Measurements from ENCODE around the gene LIMCH1.
"Not testable (repeated sequence)": the region's sequence is repeated elsewhere in the genome, so short reads cannot be mapped to it uniquely, and the experiment has no call there.

The LIMCH1 gene

GRCh38 chr4:41611881-41612871 is 74.2 kb downstream of the LIMCH1 start:
- no peak for DNase-seq (ENCODE audit: low spot score)

DNA sequence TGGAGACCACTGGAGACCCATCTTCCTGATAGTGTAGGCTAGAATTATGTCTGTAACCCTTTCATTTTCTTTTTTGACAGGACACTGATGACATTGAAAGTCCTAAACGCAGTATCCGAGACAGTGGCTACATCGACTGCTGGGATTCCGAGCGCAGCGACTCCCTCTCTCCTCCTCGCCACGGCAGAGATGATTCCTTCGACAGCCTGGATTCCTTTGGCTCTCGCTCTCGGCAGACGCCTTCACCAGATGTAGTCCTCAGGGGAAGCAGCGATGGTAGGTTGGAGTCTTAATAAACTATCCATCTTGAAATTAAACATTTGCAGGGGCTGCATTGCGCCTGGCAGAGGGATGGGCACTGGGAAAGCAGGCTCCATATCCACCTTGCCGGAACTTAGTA is 75.4 kb downstream of the LIMCH1 start:
- DNase-seq (ENCODE audit: low spot score), result no peak

GRCh38 chr4:41613821-41614220 is 75.9 kb downstream of the LIMCH1 start:
- no peak for DNase-seq (ENCODE audit: low spot score)

DNA sequence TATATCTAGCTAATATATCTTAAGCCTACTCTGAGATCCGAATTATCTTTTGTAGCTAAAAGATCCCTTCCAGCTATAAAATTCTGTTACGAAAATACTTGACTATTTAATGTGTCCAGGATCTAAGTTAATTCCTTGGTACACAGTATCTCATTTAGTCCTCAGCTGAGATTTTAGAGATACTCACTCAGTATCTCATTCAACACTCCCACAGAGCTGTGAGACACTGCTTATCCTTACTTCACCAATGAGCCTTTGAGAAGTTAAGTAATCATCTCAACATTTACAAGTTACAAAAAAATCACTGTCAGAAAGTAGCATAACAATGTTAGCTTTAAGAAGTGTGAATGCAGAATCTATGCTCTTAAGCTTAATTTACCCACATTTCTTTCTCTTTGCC is 76.6 kb downstream of the LIMCH1 start:
- no peak for DNase-seq (ENCODE audit: low spot score)

GRCh38 chr4:41619161-41619560 is 81.2 kb downstream of the LIMCH1 start:
- DNase-seq (ENCODE audit: low spot score), result no peak

GRCh38 chr4:41620594-41621256 is 82.8 kb downstream of the LIMCH1 start:
- DNase-seq (ENCODE audit: low spot score), result no peak

- DNase-seq (ENCODE audit: low spot score), result no peak
Measured at GRCh38 chr4:41622787-41623186, 84.8 kb downstream of the LIMCH1 start.

- DNase-seq (ENCODE audit: low spot score), result no peak
Measured at GRCh38 chr4:41624765-41625164, 86.8 kb downstream of the LIMCH1 start.

DNA sequence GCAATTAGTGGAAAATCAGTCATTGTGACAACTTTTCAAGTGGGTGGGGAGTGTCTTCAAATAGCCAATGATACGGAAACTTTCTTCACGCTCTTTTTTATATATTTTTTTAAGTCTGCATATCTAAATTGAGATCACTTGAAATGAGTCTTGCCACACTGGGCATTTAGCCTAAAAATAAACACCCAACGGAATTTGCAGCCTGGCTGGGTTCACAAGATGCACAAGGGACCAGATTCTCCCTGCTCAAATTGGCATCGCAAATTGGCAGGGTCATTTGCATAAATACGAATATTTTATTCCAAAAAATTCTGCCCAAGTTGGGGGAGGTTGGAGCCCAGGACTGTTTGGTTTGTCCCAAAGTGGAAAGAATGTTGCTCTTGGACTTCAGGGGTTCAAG is 87.6 kb downstream of the LIMCH1 start:
- no peak for DNase-seq (ENCODE audit: low spot score)

DNA sequence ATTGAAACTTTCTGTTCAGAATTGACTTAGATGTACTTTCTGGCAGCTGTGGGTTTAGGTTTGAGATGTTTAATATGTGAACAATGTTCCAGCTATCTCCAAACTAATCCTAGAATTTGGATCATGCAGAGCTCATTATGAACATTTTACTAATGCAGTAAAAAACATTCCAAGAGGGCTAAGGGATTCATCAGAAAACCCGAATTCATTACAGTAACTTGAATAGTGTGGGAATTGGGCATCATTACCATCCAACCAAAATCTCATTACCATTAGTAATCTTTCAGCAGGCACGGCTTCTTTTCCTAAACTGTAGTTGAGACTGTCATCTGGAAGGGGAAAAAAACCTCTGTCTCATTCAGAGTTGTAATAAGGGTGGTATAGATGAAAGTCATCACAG is 91.0 kb downstream of the LIMCH1 start:
- DNase-seq (ENCODE audit: low spot score), result no peak

DNA sequence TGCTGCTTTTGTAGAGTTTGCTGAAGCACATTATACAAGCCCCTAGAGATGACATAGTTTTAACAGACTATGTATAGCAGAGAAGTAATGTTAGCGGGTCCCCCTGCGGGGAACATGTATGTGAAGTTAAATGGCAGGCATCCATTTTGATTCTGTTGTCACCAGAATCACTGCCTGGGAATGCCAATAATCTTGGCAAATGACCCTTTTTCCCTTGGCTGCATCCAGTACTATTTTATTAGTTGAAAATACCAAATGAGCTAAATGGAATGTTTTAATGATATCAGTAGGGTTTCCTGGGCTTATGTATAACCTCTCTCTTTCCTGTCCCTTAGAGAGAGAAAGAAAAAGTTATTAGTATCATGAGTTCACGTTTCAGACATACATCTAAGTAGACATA is 93.6 kb downstream of the LIMCH1 start:
- DNase-seq (ENCODE audit: low spot score), result no peak

GRCh38 chr4:41632481-41633073 is 94.6 kb downstream of the LIMCH1 start:
- DNase-seq (ENCODE audit: low spot score), result no peak

DNA sequence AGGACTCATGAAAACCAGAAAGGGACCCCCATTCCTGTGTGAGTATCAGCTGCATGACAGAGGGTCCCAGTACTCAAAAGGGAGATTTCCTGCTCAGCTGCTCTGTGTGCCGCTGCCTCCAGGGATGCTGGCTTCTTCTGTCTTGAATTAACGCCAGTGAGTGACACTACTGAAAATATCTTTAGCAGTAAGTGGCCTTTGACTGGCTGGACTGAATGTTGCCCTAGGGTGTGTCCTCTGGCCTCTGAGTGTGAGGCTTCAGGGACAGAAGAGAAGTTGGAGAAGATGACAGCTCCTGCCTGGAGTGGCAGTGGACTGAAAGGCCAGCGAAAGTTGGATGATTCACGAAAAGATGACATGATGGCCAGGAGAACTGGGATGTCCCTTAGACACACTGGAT is 95.4 kb downstream of the LIMCH1 start:
- no peak for DNase-seq (ENCODE audit: low spot score)

- DNase-seq (ENCODE audit: low spot score), result no peak
Measured at GRCh38 chr4:41635441-41635840, 97.5 kb downstream of the LIMCH1 start.

DNA sequence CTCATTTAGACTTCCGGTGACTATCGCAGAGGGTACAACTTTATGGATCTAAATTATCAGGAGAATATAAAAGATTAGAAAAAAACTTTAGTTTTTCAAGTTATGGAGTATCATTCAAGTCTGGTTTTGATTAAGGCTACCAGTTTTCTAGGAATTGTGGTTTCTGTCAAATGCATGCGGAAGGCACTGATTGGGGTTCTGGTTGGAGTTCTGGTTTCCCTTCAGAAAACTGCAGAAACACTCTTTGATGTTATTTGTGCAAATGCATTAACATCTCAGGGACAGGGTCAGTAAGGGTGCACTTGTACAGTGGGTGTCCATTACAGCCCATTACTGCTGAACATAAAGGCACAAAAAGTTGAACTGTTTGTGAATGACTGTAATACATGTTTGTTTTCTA is 100.2 kb downstream of the LIMCH1 start:
- DNase-seq (ENCODE audit: low spot score), result no peak

DNA sequence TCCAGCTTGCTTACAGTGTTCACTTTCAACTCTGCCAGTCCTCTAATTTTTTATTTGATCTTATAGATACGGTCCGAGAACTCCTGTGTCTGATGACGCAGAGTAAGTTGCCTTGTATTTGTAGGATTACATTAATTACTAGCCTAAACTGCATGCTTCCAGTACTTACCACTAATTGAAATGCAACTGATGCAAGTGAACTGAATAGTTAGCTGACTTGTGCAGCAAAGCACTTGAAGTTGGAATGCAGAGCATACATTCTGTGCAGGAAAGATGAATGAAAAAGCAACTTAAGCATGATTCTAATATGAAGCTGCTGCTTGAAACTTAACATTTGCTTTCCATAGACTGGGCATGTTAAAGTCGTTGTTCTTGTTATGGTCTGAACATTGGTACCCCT is 100.9 kb downstream of the LIMCH1 start:
- no peak for DNase-seq (ENCODE audit: low spot score)

DNA sequence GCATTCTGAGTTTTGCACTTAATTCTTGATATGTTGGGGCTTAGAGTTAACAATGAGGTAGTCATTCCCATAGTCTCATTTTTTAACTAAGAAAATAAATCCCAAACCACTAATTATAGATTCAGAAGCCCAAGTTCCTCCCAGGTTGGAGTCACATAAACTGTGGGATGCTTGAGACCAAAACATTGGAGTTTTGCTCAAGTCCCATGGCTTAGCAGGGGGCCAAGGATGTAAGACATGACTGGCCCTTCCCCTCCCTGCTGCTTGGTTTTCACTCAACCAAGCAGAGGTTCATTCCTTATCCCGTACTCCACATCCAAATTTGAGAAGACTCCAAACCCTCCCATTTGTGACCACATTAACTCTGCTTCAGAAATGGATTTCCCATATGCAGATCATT is 101.3 kb downstream of the LIMCH1 start:
- no peak for DNase-seq (ENCODE audit: low spot score)

GRCh38 chr4:41640906-41641305 is 102.9 kb downstream of the LIMCH1 start:
- no peak for DNase-seq (ENCODE audit: low spot score)

- not testable (repeated sequence) for DNase-seq (ENCODE audit: low spot score)
Measured at GRCh38 chr4:41642746-41643145, 104.8 kb downstream of the LIMCH1 start.

DNA sequence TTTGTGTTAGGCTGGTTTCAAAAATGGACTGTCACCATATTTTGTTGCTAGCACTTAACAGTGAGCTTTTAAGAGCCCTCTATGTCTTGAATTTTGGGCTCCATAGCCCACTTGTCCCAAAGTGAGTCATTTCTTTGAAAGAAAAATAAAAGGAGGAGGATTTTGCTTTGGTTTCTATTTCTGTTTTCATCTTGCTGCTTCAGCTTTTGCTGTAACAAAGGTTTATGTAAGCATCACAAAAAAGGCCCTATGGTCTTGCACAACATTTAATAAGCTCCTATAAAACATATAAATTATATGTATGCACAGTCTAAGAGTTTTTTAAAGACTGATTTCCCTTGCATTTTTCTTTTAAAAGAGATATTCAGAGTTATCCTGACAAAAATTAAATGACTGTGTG is 105.4 kb downstream of the LIMCH1 start:
- DNase-seq (ENCODE audit: low spot score), result no peak

DNA sequence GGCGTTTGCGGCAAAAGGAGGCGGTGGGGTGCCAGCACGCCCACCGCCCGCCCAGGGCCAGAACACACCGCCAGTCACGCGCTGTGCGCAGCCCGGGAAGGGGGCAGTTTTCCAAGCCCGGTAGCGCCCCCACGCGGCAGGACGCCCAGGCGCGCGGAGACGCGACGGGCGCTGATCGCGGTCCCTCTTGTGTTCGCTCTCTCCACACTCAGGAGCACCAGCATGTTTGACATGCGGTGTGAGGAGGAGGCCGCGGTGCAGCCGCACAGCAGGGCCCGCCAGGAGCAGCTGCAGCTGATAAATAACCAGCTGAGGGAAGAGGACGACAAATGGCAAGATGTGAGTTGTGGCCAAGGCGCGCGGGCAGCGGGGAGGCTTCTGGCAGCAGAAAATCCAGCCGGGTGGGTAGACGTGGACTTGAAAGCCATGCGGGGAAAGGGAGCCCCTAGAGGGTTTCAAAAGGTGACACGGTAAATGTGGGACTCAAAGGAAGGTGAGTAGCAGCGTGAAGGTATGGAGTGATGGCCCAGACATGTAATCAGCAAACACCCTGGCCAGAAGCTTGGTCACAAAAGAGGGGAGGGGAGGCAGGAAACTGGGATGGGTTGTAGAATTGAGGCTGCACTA is 106.4 kb downstream of the LIMCH1 start:
- no peak for DNase-seq (ENCODE audit: low spot score)

DNA sequence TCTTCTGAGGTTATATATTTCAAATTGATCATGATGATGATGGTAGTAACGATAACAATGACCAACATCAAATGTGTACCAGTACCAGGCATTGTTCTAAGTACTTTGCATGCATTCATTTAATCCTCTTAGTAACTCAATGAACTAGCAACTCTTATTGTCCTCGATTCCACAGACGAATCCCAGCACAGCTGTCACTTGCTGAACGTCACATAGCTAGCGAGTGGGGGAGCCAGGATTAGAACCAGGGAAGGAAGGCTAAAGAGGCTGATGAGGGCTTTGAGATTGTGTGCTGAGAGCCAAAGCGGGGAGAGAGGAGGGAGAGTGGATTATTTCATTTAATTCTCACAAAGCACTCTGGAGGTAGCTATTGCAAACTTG is 106.9 kb downstream of the LIMCH1 start:
- no peak for DNase-seq (ENCODE audit: low spot score)

Data from CD4-positive, alpha-beta T cell treated with Interleukin-15 for 4 hours (primary cell).